ENCODE results near the gene LFNG. TPM values are rescaled to one million over a fixed set of nuclear protein-coding genes. Genes with fewer than 3 reads are reported as not detected.

LFNG gene
- total and polyA plus RNA-seq, 2 donors from 2014 or later, result 5.0 to 18.4 TPM

DNA sequence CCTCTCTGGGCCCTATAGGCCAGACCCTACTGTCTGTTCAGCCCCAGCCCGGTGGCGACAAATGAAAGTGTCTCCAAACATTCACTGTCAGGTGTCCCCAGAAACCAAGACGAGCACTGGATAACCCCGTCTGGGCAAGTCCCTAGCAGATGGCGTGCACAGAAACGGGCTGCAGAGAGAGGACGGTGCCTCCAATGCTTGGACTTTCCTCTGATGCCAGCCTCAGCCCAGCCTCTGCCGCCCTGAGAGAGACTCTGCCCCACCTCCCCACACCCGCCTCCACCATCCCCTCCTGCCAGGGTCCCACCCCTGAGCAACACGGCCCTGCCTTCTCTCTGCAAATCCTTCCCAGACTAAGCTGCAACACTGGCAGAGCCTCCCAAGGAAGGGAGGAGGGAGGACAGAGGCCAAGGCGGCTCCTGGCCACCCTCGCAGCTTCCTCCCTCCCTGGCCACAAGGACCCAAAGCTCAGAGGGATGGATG lies 7.4 kb upstream of the LFNG start:
- H3K4me3 ChIP-seq (ENCODE audit: low read length in 3 of 3), result no peak overlapping the region
- H3K9me3 ChIP-seq (ENCODE audit: control insufficient read depth in 2 of 3, insufficient read depth in 1 of 3, low read length in 3 of 3), result no peaks in the 10 kb centered on the region
- peaks cover 0 to 26% (median 5%) of the 10 kb centered on the region in 3 donors for H3K4me1 ChIP-seq (ENCODE audit: control insufficient read depth in 2 of 3, insufficient read depth in 2 of 3, low read depth in 1 of 3, low read length in 3 of 3)
- H3K36me3 ChIP-seq (ENCODE audit: control insufficient read depth in 2 of 3, insufficient read depth in 3 of 3, low read length in 3 of 3), result no peaks in the 10 kb centered on the region
- H3K27me3 ChIP-seq (ENCODE audit: control insufficient read depth, insufficient read depth, low read length), result no peaks in the 10 kb centered on the region
- DNase-seq, result no peak
- FAIRE-seq, result no peak
- intact Hi-C loops (cut with DNase I), result no loop called here
- TF ChIP-seq, protein P1, sequence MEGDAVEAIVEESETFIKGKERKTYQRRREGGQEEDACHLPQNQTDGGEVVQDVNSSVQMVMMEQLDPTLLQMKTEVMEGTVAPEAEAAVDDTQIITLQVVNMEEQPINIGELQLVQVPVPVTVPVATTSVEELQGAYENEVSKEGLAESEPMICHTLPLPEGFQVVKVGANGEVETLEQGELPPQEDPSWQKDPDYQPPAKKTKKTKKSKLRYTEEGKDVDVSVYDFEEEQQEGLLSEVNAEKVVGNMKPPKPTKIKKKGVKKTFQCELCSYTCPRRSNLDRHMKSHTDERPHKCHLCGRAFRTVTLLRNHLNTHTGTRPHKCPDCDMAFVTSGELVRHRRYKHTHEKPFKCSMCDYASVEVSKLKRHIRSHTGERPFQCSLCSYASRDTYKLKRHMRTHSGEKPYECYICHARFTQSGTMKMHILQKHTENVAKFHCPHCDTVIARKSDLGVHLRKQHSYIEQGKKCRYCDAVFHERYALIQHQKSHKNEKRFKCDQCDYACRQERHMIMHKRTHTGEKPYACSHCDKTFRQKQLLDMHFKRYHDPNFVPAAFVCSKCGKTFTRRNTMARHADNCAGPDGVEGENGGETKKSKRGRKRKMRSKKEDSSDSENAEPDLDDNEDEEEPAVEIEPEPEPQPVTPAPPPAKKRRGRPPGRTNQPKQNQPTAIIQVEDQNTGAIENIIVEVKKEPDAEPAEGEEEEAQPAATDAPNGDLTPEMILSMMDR (IDR thresholded peaks at IDR 0.05; ENCODE audit: borderline replicate concordance, extremely low read depth, insufficient read depth), result no peak
- H3K9ac ChIP-seq (ENCODE audit: low read length in 3 of 3), result no peak overlapping the region
- peak overlapping the region in 1 of 2 donors; percentile 47 for H3K27ac ChIP-seq (ENCODE audit: low read depth in 2 of 2, low read length in 2 of 2)

DNA sequence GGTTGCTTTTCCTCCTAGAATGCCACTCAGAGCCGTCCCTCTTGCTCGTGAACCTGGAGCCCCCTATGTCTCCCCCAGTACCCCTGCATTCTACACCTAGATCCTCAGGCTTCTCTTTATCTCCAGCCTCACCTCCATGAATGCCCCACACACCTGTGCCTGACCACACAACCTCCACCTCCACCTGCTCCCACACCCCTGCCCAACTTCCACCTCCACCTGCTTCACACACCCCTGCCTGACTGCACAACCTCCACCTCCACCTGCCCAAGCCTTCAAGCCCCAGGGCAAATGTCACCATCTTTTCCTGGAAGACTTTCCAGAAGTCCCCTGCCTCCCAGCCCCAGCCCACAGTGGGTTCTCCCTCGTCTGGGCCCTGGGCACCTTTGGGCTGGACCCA lies 6.9 kb upstream of the LFNG start:
- TF ChIP-seq, protein P1 (IDR thresholded peaks at IDR 0.05; ENCODE audit: borderline replicate concordance, extremely low read depth, insufficient read depth), result no peak
- FAIRE-seq (no peak), DNase-seq (no peak)
- H3K4me1 ChIP-seq (ENCODE audit: control insufficient read depth in 2 of 3, insufficient read depth in 2 of 3, low read depth in 1 of 3, low read length in 3 of 3), result peaks cover 0 to 27% (median 2%) of the 10 kb centered on the region in 3 donors
- intact Hi-C loops (cut with DNase I), result no loop called here
- H3K27ac ChIP-seq (ENCODE audit: low read depth in 2 of 2, low read length in 2 of 2), result no peak overlapping the region
- no peaks in the 10 kb centered on the region for H3K9me3 ChIP-seq (ENCODE audit: control insufficient read depth in 2 of 3, insufficient read depth in 1 of 3, low read length in 3 of 3)
- H3K36me3 ChIP-seq (ENCODE audit: control insufficient read depth in 2 of 3, insufficient read depth in 3 of 3, low read length in 3 of 3), result no peaks in the 10 kb centered on the region
- no peak overlapping the region for H3K4me3 ChIP-seq (ENCODE audit: low read length in 3 of 3)
- no peaks in the 10 kb centered on the region for H3K27me3 ChIP-seq (ENCODE audit: control insufficient read depth, insufficient read depth, low read length)
- H3K9ac ChIP-seq (ENCODE audit: low read length in 3 of 3), result no peak overlapping the region

DNA sequence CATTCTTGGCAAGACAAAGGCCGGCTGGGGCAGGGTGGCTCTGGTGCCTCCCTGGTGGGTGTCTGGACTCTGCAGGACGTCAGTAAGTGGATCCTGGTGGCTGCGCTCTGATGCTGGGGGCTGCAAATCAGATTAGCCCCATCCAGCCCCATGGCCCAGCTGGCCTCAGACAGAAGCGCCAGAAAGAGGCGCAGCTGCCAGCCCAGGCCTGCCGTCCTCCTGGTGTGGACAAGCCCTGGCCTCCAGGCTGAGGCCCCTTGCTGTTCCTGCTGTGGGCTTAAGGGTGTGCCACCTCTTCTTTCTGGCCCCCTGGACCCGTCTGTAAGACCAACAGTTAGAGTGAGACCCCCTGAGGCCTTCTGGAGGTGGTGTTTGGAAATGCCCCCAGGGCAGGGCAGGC lies 5.9 kb upstream of the LFNG start:
- Histone ChIP-seq H3K27ac (ENCODE audit: low read depth in 2 of 2, low read length in 2 of 2) (no peak overlapping the region), H3K9me3 (ENCODE audit: control insufficient read depth in 2 of 3, insufficient read depth in 1 of 3, low read length in 3 of 3) (no peaks in the 10 kb centered on the region), H3K4me1 (ENCODE audit: control insufficient read depth in 2 of 3, insufficient read depth in 2 of 3, low read depth in 1 of 3, low read length in 3 of 3) (peaks cover 0 to 23% (median 0%) of the 10 kb centered on the region in 3 donors), H3K36me3 (ENCODE audit: control insufficient read depth in 2 of 3, insufficient read depth in 3 of 3, low read length in 3 of 3) (no peaks in the 10 kb centered on the region), H3K4me3 (ENCODE audit: low read length in 3 of 3) (no peak overlapping the region), H3K9ac (ENCODE audit: low read length in 3 of 3) (no peak overlapping the region), H3K27me3 (ENCODE audit: control insufficient read depth, insufficient read depth, low read length) (no peaks in the 10 kb centered on the region)
- peak in 1 of 5 donors; percentile 73 for DNase-seq
- TF ChIP-seq, protein P1 (IDR thresholded peaks at IDR 0.05; ENCODE audit: borderline replicate concordance, extremely low read depth, insufficient read depth), result no peak
- FAIRE-seq, result no peak
- intact Hi-C loops (cut with DNase I), result no loop called here

Measured in kidney (tissue), 14 donors.